HCT116 (cell line): Measurements from ENCODE around the gene SLC22A15.

Experiments used
- CTCF ChIP-seq, 3 experiments: fragments of 200-600 bp in 1 of 3; sonication (generic) in 1 of 3; IDR thresholded peaks in 2 of 3; conservative IDR thresholded peaks in 1 of 3; 2 replicates each; pipeline ENCODE4 v1.5.1; 2012 to 2017; ENCODE audit warnings: low read depth in 2 of 3, low read length in 2 of 3, antibody characterized with exemption in 1 of 3, borderline replicate concordance in 1 of 3, control low read depth in 1 of 3, mild to moderate bottlenecking in 1 of 3, mixed read lengths in 1 of 3, mixed run types in 1 of 3, moderate library complexity in 1 of 3; ENCODE audit not compliant: insufficient read depth in 1 of 3
- EZH2phosphoT487 ChIP-seq: fragments of 200-600 bp; IDR thresholded peaks from 2 replicates; pipeline ENCODE4 v1.6.1; 2018; ENCODE audit warnings: antibody characterized with exemption, borderline replicate concordance
- POLR2A ChIP-seq: IDR thresholded peaks from 2 replicates; pipeline ENCODE4 v1.7.0; 2011; ENCODE audit warnings: borderline replicate concordance; ENCODE audit not compliant: insufficient read depth, insufficient read length; ENCODE audit errors: extremely low read depth
- POLR2AphosphoS5 ChIP-seq: IDR thresholded peaks from 2 replicates; pipeline ENCODE4 v1.6.1; 2011; ENCODE audit warnings: mild to moderate bottlenecking, low read depth, low read length, moderate library complexity
- RAD21 ChIP-seq: IDR thresholded peaks from 2 replicates; pipeline ENCODE4 v1.6.1; 2012; ENCODE audit warnings: low read depth, mild to moderate bottlenecking
- REST ChIP-seq: IDR thresholded peaks from 2 replicates; pipeline ENCODE4 v1.6.1; 2012; ENCODE audit warnings: low read depth
- YY1 ChIP-seq: IDR thresholded peaks from 2 replicates; pipeline ENCODE4 v1.6.1; 2011; ENCODE audit warnings: low read length, low read depth, moderate library complexity, mild to moderate bottlenecking; ENCODE audit not compliant: insufficient replicate concordance; ENCODE audit errors: extremely low read depth
- ZBTB33 ChIP-seq: IDR thresholded peaks from 2 replicates; pipeline ENCODE4 v1.6.1; 2011; ENCODE audit warnings: mild to moderate bottlenecking, low read length, moderate library complexity; ENCODE audit not compliant: insufficient replicate concordance; ENCODE audit errors: extremely low read depth

- no peak for TF ChIP-seq POLR2A
- no peak for TF ChIP-seq CTCF (IDR thresholded peaks at IDR 0.05 in 2 of 3, conservative IDR thresholded peaks at IDR 0.05 in 1 of 3; ENCODE audit: borderline replicate concordance in 1 of 3, insufficient read depth in 1 of 3, low read depth in 2 of 3, low read length in 2 of 3)
- TF ChIP-seq RAD21, result no peak
- no peak for TF ChIP-seq EZH2phosphoT487
- TF ChIP-seq POLR2AphosphoS5, result no peak
- TF ChIP-seq REST, result no peak
- no peak for TF ChIP-seq YY1
- no peak for TF ChIP-seq ZBTB33
These were observed 116.6 kb downstream of the SLC22A15 start for GRCh38 chr1:116092752-116093489.
